ENCODE measurements around the gene MRPL44. TPM values are rescaled to one million over a fixed set of nuclear protein-coding genes. Genes with fewer than 3 reads are reported as not detected.
A peak's percentile ranks its signal among the peaks of the same experiment; 100 is the strongest.

Gene MRPL44
- total RNA-seq, 1 experiment from 2014 or later = 64.9 TPM

GRCh38 chr2:223969856-223970255 lies 12.6 kb downstream of the MRPL44 start:
- intact Hi-C loops (cut with micrococcal nuclease; ENCODE audit: unreplicated experiment) = loop anchor here (1.0 kb wide), 3 partner anchors 19 to 387 kb away; no protein-coding TSS in a partner anchor
- H3K9me3 Mint-ChIP-seq (ENCODE audit: unreplicated experiment) = no peaks in the 10 kb centered on the region
- H3K27ac Mint-ChIP-seq (ENCODE audit: unreplicated experiment) = no peak overlapping the region

GRCh38 chr2:223970343-223971128 lies 13.3 kb downstream of the MRPL44 start:
- H3K27me3 ChIP-seq (replicated peaks; ENCODE audit: control insufficient read depth, insufficient read depth, low read length) = no peaks in the 10 kb centered on the region
- no peaks in the 10 kb centered on the region for H3K4me1 ChIP-seq
- no peak overlapping the region for H3K27ac Mint-ChIP-seq (ENCODE audit: unreplicated experiment)
- 0 out of 2 replicates have a peak, but pooled peaks cover 1% of the 10 kb centered on the region for H3K36me3 ChIP-seq (ENCODE audit: control insufficient read depth, insufficient read depth, low read length)
- peaks cover 32% of the 10 kb centered on the region for H3K36me3 Mint-ChIP-seq (ENCODE audit: insufficient read depth, unreplicated experiment)
- CTCF ChIA-PET = interaction anchor here (0.6 to 2.7 kb wide), 23 partner anchors 9 to 874 kb away, joined by 3 to 65 read pairs (median 6); partner anchors contain the start of gene MRPL44
- POLR2A ChIA-PET = interaction anchor here (0.6 kb wide), 1 partner anchor 173 kb away, joined by 3 read pairs; no protein-coding TSS in a partner anchor
- peak; percentile 95 to 98 for TF ChIP-seq CTCF (IDR thresholded peaks at IDR 0.05; ENCODE audit: insufficient read depth in 1 of 2, low read depth in 1 of 2, low read length in 1 of 2, severe bottlenecking in 1 of 2, unreplicated experiment in 1 of 2)
- H3K9me3 Mint-ChIP-seq (ENCODE audit: unreplicated experiment) = no peaks in the 10 kb centered on the region
- no TSS peak for BruUV-seq (replicated peaks)
- no peak overlapping the region for H3K4me3 ChIP-seq (ENCODE audit: low read depth, low read length)
- no peaks in the 10 kb centered on the region for H3K9me3 ChIP-seq
- intact Hi-C loops (cut with micrococcal nuclease; ENCODE audit: unreplicated experiment) = loop anchor here (1.0 kb wide), 3 partner anchors 19 to 387 kb away; no protein-coding TSS in a partner anchor
- no peaks in the 10 kb centered on the region for H3K4me1 Mint-ChIP-seq (ENCODE audit: low read depth, unreplicated experiment)
- H3K4me3 Mint-ChIP-seq (ENCODE audit: unreplicated experiment) = no peak overlapping the region
- DNase-seq = peak in 1 of 2 experiments; percentile 76
- H3K27me3 Mint-ChIP-seq (ENCODE audit: insufficient read depth, unreplicated experiment) = no peaks in the 10 kb centered on the region

More at GRCh38 chr2:223969856-223970255, 12.6 kb downstream of the MRPL44 start:
- no peaks in the 10 kb centered on the region for H3K4me1 ChIP-seq
- Mint-ChIP-seq H3K4me3 (ENCODE audit: unreplicated experiment) (no peak overlapping the region), H3K36me3 (ENCODE audit: insufficient read depth, unreplicated experiment) (peaks cover 39% of the 10 kb centered on the region), H3K27me3 (ENCODE audit: insufficient read depth, unreplicated experiment) (no peaks in the 10 kb centered on the region), H3K4me1 (ENCODE audit: low read depth, unreplicated experiment) (no peaks in the 10 kb centered on the region)
- BruUV-seq (replicated peaks) = no TSS peak
- no peaks in the 10 kb centered on the region for H3K27me3 ChIP-seq (replicated peaks; ENCODE audit: control insufficient read depth, insufficient read depth, low read length)
- no peaks in the 10 kb centered on the region for H3K9me3 ChIP-seq
- no peak for TF ChIP-seq CTCF (IDR thresholded peaks at IDR 0.05; ENCODE audit: insufficient read depth in 1 of 2, low read depth in 1 of 2, low read length in 1 of 2, severe bottlenecking in 1 of 2, unreplicated experiment in 1 of 2)
- no peak for DNase-seq
- CTCF ChIA-PET = interaction anchor here (0.6 to 2.7 kb wide), 20 partner anchors 8 to 399 kb away, joined by 3 to 65 read pairs (median 8); partner anchors contain the start of gene MRPL44
- POLR2A ChIA-PET = no interaction called here
- H3K4me3 ChIP-seq (ENCODE audit: low read depth, low read length) = no peak overlapping the region
- H3K36me3 ChIP-seq (ENCODE audit: control insufficient read depth, insufficient read depth, low read length) = 0 out of 2 replicates have a peak, but pooled peaks cover 1% of the 10 kb centered on the region

- H3K4me1 Mint-ChIP-seq (ENCODE audit: low read depth, unreplicated experiment) = no peaks in the 10 kb centered on the region
- POLR2A ChIA-PET = no interaction called here
- H3K27ac Mint-ChIP-seq (ENCODE audit: unreplicated experiment) = no peak overlapping the region
- intact Hi-C loops (cut with micrococcal nuclease; ENCODE audit: unreplicated experiment) = no loop called here
- CTCF ChIA-PET = interaction anchor here (0.6 to 2.7 kb wide), 3 partner anchors 22 to 312 kb away, joined by 3 to 65 read pairs (median 4); no protein-coding TSS in a partner anchor
- no peak overlapping the region for H3K4me3 Mint-ChIP-seq (ENCODE audit: unreplicated experiment)
- H3K27me3 Mint-ChIP-seq (ENCODE audit: insufficient read depth, unreplicated experiment) = no peaks in the 10 kb centered on the region
- H3K4me1 ChIP-seq = no peaks in the 10 kb centered on the region
- no peak for DNase-seq
- BruUV-seq (replicated peaks) = no TSS peak
- 0 out of 2 replicates have a peak, but pooled peaks cover 1% of the 10 kb centered on the region for H3K36me3 ChIP-seq (ENCODE audit: control insufficient read depth, insufficient read depth, low read length)
- no peaks in the 10 kb centered on the region for H3K9me3 Mint-ChIP-seq (ENCODE audit: unreplicated experiment)
- no peaks in the 10 kb centered on the region for H3K27me3 ChIP-seq (replicated peaks; ENCODE audit: control insufficient read depth, insufficient read depth, low read length)
- no peak for TF ChIP-seq CTCF (IDR thresholded peaks at IDR 0.05; ENCODE audit: insufficient read depth in 1 of 2, low read depth in 1 of 2, low read length in 1 of 2, severe bottlenecking in 1 of 2, unreplicated experiment in 1 of 2)
- H3K4me3 ChIP-seq (ENCODE audit: low read depth, low read length) = no peak overlapping the region
- peaks cover 20% of the 10 kb centered on the region for H3K36me3 Mint-ChIP-seq (ENCODE audit: insufficient read depth, unreplicated experiment)
- no peaks in the 10 kb centered on the region for H3K9me3 ChIP-seq
Observed at GRCh38 chr2:223971731-223972130, 14.5 kb downstream of the MRPL44 start.
